Gastrocnemius medialis (tissue), 4 donors: ENCODE results near the gene NFASC.

ENCODE experiments used
- POLR2A ChIP-seq, 2 donors: fragments of 450-650 bp; IDR thresholded peaks; one replicate each; pipeline ENCODE4 v1.6.1; 2017; ENCODE audit warnings: antibody characterized with exemption in 2 of 2, mild to moderate bottlenecking in 2 of 2, moderate library complexity in 2 of 2
- TF ChIP-seq, protein P1 (sequence below), 5 experiments: fragments of 450-650 bp in 3 of 5; fragments of 200-600 bp in 2 of 5; sonication (generic) in 2 of 5; IDR thresholded peaks in 4 of 5; conservative IDR thresholded peaks in 1 of 5; 1 replicate in 4 of 5; 2 replicates in 1 of 5; pipeline ENCODE4 v1.5.1; 2016 to 2019; ENCODE audit warnings: antibody characterized with exemption in 5 of 5, mild to moderate bottlenecking in 3 of 5, moderate library complexity in 3 of 5

DNA sequence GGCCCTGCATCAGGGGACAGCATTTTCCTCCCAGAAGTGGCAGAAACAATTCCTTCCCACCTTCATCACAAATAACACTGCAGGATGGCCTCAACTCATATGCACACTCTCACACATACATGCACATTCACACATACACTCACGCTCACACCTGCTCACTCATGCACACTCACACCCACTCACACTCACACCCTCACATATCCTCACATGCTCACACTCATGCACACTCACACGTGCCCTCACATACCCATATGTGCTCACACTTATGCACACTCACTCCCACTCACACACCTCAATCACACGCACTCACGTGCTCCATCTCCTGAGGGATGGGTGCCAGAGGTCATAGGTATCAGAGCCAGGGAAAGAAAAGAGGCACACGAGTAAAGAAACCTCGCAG, 77.1 kb downstream of the NFASC start:
- TF ChIP-seq, protein P1, sequence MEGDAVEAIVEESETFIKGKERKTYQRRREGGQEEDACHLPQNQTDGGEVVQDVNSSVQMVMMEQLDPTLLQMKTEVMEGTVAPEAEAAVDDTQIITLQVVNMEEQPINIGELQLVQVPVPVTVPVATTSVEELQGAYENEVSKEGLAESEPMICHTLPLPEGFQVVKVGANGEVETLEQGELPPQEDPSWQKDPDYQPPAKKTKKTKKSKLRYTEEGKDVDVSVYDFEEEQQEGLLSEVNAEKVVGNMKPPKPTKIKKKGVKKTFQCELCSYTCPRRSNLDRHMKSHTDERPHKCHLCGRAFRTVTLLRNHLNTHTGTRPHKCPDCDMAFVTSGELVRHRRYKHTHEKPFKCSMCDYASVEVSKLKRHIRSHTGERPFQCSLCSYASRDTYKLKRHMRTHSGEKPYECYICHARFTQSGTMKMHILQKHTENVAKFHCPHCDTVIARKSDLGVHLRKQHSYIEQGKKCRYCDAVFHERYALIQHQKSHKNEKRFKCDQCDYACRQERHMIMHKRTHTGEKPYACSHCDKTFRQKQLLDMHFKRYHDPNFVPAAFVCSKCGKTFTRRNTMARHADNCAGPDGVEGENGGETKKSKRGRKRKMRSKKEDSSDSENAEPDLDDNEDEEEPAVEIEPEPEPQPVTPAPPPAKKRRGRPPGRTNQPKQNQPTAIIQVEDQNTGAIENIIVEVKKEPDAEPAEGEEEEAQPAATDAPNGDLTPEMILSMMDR (IDR thresholded peaks at IDR 0.05 in 4 of 5, conservative IDR thresholded peaks at IDR 0.05 in 1 of 5) = no peak
- no peak for TF ChIP-seq POLR2A (IDR thresholded peaks at IDR 0.05)
